Omental fat pad (tissue), 4 donors: Measurements from ENCODE around the gene PRIMPOL. TPM values are rescaled to one million over a fixed set of nuclear protein-coding genes. Genes with fewer than 3 reads are reported as not detected.

Experiments used
- ATAC-seq: fragments of 150-250 bp; one replicate; pipeline ENCODE4 v1.9.1; 2016; ENCODE audit warnings: mild to moderate bottlenecking, moderate library complexity; ENCODE audit not compliant: low FRiP score
- DNase-seq: peaks from one replicate; pipeline ENCODE4 v3.0.0-alpha.2; 2019; ENCODE audit warnings: low spot score
- CTCF ChIP-seq, 3 donors: fragments of 450-650 bp; IDR thresholded peaks; one replicate each; pipeline ENCODE4 v1.5.1; 2016 to 2017; ENCODE audit warnings: antibody characterized with exemption in 3 of 3, mild to moderate bottlenecking in 3 of 3, moderate library complexity in 2 of 3
- total RNA-seq, 4 donors: library from RNA; depleted of rRNA; stranded (reverse); fragments of >200 nt; gene quantifications; one replicate each; pipeline ENCODE4 v1.1.0, GENCODE V29; 2016

PRIMPOL gene
- total RNA-seq, 4 donors from 2014 or later = 8.2 to 23.0 (median 13.7) TPM

- DNase-seq (no peak), ATAC-seq (no peak)
- no peak for TF ChIP-seq CTCF (IDR thresholded peaks at IDR 0.05)
Observed at GRCh38 chr4:184628103-184628502, 21.4 kb upstream of the PRIMPOL start.

GRCh38 chr4:184632842-184633241, 16.7 kb upstream of the PRIMPOL start:
- TF ChIP-seq CTCF (IDR thresholded peaks at IDR 0.05) = no peak
- no peak for ATAC-seq

GRCh38 chr4:184635381-184635780, 14.2 kb upstream of the PRIMPOL start:
- no peak for TF ChIP-seq CTCF (IDR thresholded peaks at IDR 0.05)
- DNase-seq (no peak), ATAC-seq (no peak)

More at GRCh38 chr4:184632842-184633241, 16.7 kb upstream of the PRIMPOL start:
- no peak for DNase-seq

- no peak for TF ChIP-seq CTCF (IDR thresholded peaks at IDR 0.05)
- DNase-seq (no peak), ATAC-seq (no peak)
Observed at GRCh38 chr4:184636144-184636543, 13.4 kb upstream of the PRIMPOL start.

GRCh38 chr4:184636897-184637296, 12.6 kb upstream of the PRIMPOL start:
- no peak for TF ChIP-seq CTCF (IDR thresholded peaks at IDR 0.05)
- ATAC-seq (no peak), DNase-seq (no peak)

GRCh38 chr4:184641022-184641421, 8.5 kb upstream of the PRIMPOL start:
- no peak for TF ChIP-seq CTCF (IDR thresholded peaks at IDR 0.05)
- DNase-seq = no peak
- no peak for ATAC-seq

GRCh38 chr4:184641451-184641850, 8.1 kb upstream of the PRIMPOL start:
- no peak for TF ChIP-seq CTCF (IDR thresholded peaks at IDR 0.05)
- ATAC-seq (no peak), DNase-seq (no peak)
